ENCODE measurements around the gene POGZ.

Gene POGZ, protein sequence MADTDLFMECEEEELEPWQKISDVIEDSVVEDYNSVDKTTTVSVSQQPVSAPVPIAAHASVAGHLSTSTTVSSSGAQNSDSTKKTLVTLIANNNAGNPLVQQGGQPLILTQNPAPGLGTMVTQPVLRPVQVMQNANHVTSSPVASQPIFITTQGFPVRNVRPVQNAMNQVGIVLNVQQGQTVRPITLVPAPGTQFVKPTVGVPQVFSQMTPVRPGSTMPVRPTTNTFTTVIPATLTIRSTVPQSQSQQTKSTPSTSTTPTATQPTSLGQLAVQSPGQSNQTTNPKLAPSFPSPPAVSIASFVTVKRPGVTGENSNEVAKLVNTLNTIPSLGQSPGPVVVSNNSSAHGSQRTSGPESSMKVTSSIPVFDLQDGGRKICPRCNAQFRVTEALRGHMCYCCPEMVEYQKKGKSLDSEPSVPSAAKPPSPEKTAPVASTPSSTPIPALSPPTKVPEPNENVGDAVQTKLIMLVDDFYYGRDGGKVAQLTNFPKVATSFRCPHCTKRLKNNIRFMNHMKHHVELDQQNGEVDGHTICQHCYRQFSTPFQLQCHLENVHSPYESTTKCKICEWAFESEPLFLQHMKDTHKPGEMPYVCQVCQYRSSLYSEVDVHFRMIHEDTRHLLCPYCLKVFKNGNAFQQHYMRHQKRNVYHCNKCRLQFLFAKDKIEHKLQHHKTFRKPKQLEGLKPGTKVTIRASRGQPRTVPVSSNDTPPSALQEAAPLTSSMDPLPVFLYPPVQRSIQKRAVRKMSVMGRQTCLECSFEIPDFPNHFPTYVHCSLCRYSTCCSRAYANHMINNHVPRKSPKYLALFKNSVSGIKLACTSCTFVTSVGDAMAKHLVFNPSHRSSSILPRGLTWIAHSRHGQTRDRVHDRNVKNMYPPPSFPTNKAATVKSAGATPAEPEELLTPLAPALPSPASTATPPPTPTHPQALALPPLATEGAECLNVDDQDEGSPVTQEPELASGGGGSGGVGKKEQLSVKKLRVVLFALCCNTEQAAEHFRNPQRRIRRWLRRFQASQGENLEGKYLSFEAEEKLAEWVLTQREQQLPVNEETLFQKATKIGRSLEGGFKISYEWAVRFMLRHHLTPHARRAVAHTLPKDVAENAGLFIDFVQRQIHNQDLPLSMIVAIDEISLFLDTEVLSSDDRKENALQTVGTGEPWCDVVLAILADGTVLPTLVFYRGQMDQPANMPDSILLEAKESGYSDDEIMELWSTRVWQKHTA (N-terminal part only)

DNA sequence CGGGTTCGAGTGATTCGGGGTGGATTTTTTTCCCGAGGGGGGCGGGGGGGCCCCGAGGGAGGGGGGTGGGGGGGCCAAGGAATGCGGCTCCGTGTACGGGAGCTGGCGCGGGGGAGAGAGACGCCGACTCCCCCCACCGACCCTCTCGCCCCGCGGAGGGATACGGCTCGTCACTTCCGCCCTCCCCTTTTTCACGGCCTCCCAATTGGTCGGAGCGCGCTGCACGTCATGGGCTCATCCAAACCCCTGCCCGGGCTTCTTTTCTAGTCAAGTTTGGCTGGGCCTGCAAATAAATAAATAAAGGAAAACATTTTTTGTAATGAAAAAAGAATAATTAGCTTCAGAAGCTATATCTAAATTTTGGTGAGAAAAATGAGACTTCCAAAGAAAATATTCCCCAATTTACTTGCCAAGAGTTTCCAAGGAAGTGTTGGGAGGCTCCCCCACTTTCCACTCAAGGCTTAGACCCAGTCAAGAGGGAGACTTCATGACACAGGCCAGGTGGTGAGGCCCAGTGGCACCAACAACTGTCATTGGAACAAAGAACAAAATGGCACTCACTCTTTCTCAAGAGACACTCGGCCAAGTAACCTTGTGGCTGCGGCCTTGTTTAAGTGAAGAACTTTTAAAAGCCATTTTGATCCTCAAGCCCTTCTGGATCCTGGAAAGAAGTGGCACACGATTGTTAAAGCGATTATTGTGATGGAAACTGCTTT lies at the start of gene POGZ:
TSS of gene POGZ (minus strand) at position 164 of the 716 bp plus-strand sequence. CDS start 17,290 bp downstream, outside the sequence.
- peak; percentile 99 for DNase-seq

DNA sequence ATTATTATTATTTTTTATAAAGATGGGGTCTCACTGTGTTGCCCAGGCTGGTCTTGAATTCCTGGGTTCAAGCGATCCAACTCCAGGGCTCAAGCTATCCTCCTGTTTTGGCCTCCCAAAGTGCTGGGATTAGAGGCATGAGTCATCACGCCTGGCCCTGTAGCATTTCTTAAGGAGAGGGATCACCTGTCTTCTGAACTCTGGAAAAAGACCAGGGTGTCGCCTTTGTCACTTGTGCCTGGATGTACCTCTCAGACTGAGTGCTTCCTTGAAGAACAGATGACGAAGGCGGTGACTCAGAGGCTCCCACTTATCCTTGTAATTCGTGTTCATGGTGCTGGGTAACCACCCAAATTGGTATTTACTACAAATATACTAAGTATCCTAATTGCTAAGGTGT lies 49.5 kb upstream of the POGZ start:
- DNase-seq: no peak

DNA sequence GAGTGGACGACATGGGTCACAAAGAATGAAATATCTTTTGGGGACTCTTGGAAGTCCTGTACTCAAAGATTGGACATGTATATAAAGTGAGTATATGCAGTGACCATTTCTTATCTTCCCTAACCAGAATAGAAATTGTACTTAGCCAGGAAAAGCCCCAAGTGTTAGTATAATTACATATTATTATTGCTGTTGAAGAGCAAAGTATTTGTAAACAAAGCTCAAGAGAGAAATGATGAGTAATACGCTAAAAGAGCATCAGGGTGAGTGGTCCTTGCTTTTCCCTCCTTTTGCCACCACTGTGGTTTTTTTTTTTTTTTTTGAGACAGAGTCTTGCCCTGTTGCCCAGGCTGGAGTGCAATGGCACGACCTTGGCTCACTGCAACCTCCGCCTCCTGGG lies 45.5 kb upstream of the POGZ start:
- DNase-seq: no peak

DNA sequence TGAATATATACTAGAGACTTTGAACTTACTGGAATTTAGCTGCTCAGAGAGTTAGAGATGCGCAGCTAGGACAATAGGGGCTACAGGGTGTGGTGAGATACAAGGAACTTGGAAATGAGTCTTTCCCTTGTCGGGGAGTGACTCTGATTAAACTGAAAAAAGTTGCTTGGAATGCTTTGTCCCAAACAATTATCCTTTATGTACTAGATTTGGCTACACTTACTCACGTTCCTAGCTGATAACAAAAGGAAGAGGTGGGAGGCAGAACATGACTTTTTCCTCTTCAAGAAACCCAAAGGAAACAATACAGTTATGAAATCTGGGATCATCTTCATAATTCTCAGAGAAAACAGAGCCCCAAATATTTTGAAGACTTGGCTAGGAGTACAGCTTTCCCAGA lies 45.0 kb upstream of the POGZ start:
- DNase-seq: no peak

DNA sequence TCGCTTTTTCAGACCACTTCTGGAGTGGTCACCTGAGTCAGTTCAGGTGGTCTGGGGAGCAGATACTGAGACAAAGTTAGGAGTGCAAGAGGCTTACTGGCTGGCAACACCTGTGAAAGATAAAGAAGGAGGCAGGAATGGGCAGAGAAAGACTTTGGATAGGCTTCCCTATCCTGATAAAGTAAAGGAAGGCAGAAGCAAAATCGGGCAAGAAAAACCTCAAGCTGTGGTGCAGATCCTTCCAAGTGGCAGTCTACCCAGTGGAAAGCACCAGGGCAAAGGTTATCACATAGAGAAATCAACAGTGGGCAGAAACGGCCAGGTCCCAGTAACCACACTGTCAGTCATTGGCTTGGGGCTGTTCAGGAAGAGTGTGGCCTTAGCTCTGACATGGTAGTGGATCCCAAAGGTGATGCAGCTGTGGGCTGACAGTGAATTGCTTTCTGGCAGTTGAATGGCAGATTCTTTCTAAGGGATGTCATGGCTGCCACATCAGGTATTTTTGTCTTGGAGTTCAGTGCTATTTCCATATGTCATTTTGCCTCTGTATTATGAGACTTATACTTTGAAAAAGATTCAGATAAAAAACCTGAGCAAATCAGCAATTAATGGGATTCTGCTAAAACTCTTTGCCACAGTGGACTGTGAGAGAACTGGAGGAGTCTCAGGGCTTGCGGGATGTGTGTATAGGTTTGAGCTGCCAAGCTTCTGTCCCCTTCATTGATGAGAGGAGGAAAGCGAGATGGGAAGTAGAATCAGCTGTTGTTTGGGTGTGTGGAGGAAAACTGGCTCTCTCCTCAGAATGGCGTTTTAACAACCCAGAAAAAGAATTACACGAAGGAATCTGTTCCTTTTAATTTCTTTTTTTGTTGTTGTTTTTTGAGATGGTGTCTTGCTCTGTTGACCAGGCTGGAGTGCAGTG lies 43.8 kb upstream of the POGZ start:
- DNase-seq: no peak

DNA sequence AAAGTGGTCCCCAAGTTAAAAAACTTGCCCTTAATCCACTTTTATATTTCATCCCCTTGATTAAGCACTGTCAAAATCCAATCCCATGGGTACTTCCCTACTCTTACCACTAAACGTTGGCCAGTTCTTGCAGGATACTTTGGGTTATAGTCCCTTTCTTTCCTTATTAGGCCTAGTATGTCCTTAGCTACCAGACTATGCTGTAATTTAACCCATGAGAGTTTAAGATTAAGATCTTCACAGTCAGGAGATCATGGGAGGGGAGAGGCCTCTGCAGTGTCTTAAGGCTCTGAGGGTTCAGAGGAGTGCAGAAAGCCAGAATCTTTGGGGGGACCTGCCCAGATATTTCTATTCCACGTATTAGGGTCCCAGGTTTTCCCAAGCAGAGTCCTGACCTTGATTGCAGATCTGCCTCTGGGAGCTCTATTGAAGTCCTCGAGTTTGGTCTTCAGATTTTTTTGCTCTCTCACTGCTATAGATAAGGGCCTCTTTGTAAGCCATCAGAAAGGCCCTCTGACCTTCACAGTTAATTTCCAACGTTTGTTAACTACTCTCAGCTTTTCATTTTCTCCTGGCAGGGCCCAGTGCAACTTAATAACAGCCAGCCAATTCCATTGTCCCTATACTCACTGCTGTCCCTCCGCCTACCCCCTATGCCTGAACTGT lies 42.9 kb upstream of the POGZ start:
- no peak for DNase-seq

DNA sequence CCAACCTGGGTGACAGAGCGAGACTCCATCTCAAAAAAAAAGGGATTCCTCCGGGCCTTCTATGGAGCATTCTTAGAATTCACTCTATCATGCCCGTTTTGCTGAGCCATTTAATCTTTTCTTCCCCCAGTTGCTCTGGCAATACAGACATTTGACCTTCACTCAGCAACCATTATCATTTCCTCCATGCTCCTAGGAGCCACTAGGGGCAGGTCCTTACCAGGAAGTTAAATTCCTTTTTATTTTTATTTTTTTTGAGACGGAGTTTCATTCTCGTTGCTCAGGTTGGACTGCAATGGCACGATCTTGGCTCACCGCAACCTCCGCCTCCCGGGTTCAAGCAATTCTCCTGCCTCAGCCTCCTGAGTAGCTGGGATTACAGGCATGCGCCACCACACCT lies 42.2 kb upstream of the POGZ start:
- no peak for DNase-seq

DNA sequence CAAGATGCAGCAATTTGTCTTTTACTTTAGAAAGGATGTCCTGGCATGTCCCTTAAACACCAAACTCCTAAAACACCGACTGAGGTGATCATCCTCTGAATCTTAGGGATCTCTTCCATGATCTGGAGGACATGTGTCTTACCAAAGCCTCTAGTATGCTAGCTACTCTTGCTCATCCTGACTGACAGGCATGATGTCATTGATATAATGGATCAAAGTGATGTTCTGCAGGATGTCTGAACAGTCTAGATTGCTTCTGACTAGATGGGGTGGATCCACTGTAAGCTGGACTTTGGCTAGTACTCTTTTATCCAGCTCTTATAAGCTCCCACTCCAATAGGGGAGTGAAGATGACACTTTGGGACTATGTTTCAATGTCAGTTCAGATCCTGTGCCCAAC lies 40.6 kb upstream of the POGZ start:
- DNase-seq: no peak

DNA sequence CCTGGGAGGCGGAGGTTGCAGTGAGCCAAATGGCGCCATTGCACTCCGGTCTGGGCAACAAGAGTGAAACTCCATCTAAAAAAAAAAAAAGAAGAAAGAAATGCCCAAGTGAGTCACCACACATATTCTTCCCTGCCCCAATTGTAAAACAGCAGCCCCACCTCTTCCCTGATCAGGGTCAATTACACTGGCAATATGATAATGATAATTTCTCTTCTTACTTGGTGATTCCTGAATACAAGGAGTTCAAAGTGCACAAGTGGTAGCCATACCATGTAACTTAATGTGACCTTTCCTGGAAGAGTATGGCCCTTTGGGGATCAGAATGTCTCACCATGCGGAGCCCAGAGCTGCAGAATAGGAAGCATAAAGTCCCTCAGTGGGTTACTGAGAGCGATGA lies 40.1 kb upstream of the POGZ start:
- DNase-seq: no peak

DNA sequence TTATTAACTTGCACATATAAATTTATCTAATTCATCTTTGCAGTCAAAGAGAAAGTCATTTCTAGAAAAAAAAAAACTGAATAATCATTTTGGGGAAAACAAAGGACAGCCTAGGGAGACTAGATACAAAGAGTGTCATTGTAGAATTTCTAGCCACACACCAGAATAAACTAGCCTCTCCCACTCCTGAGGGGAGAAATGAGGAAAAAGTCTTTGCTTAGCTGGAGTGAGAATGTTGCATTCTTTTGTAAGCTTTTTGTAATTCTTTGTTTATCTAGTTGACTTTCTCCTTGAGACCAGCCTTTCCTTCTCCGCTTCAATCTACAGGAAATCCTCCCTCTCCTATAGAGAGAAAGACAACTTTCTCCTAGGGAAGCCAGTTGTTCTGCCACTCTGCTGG lies 36.0 kb upstream of the POGZ start:
- DNase-seq: no peak

DNA sequence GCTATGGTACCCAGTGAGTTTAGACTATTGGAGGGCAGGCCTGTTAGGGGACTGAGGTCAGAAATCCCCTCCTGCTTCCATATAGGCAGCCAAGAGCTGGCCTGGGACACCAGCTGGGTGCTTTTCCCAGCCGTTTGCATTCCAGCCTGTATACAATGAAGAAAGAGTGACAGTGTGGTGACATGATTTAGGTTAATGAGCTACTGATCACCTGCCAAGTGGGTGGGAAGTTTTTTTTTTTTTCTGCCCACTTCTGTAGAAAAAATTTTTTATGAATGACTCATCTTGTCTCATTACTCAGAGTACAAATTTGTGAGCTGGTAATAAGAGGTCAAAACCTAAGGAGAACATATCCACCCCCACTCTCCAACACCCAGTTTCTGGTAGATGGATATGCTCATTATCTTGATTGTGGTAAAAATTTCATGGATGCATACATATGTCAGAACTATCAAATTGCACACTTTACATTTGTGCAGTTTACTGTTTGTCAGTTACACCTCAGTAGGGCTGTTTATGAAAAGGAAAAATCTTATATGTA lies 35.5 kb upstream of the POGZ start:
- no peak for DNase-seq

DNA sequence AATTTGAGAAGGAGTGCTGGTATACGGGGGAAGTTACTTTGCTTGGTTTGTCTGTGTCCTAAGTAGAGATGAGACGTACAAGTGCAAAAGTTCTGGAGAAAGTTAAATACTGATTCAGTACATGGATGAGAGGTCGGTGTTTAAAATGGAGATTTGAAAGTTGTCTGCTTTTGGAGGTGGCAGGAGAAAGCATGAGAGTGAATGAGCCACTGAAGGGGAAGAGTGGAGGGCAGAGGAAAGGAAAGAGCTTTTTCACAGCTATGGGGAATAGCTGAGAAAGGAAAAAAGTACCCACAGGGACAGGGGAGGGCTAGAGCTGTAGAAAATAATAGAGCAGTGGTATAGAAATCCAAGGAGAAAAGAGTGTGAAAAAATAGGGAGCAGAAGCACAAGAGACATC lies 33.7 kb upstream of the POGZ start:
- no peak for DNase-seq

DNA sequence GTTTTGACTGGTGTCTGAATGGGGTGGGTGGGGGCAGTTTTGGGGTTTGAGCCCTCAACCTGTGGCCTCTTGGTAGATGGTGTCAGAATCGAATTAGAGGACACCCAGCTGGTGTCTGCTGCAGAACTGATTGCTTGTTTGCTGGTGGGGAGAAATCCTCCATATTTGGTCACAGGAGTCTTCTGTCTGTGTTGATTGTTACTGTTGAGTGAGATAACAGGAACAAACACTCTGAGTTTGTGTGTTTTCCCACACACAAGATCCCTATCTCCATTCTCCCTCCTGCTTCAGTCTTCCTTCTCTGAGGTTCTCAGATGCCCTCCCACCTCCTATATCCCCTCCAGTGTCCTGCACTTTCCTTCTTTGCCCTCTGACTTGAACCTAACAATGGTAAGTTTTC lies 32.8 kb upstream of the POGZ start:
- no peak for DNase-seq

DNA sequence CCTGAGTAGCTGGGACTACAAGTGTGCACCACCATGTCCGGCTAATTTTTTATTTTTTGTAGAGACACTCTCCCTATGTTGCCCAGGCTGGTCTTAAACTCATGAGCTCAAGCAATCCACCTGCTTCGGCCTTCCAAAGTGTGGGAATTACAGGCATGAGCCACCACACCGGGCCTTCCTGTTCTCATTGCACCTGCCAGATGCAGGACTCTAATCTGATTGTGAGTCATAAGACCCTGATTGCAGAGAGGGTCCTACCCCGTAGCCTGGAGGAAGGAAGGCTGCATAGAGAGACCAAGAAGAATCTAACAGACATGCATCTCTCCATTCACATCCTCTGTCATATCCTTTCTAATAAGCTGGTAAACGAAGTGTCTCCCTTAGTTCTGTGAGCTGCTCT lies 32.3 kb upstream of the POGZ start:
- no peak for DNase-seq

DNA sequence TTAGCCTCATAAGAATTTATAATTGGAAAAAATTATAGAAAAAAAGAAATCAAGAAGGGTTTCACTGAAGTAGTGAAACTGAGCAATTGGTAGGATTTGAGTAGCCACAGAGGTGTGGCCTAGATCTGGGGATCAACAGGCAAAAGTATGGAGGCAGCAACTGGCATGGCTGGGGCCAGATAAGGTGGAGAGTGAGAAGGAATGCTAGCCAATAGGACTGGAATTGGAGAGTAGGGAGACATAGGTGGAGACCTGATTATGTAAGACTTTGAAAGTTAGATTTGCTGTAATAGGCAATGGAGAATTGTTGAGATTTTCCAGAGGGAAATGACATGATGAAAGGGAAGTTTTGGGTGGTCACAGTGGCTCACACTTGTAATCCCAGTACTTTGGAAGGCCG lies 27.3 kb upstream of the POGZ start:
- no peak for DNase-seq

DNA sequence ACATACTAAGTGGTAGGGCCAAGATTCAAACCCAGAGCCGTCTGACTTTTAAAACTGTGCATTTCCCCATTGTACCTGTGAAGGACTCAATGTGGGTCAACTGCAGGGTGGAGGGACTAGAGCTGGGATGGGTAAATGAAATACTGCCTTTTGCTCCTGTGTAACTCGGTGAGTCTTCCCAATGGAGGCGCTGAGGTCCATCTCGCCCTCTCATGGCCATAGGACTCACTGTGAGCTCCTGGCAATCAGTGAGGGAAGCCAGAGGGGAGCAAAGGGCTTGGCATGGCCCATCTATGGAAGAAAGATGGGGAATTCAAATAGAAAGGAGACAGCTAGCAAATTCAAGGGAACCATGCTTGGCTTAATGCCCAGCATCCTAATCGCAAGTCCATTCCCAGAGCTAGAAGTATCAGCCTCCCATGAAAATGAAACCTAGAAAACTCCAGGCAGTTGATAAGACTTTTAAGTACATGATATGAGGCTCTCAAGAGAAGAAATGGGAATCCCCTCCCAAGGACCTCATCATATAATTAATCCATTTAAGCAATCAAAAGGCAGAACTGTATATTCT lies 26.5 kb upstream of the POGZ start:
- no peak for DNase-seq

DNA sequence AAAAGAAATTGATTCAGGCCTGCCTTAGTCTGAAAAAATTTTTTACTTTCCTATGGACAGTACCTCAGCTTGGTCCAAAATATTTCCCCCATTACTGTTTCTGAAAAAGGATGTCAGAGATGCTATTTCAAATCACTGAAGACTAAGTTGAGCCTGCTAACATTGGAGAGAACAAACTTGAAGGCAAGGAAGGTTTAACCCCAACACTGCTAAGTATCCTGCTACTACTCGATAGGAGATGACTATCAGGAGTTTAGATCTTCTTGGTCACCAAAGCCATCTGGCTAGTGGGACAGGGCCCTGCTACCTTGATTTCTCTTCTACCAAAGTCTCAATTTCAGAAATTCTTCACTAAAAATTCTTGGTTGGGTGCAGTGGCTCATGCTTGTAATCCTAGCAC lies 22.7 kb upstream of the POGZ start:
- no peak for DNase-seq

DNA sequence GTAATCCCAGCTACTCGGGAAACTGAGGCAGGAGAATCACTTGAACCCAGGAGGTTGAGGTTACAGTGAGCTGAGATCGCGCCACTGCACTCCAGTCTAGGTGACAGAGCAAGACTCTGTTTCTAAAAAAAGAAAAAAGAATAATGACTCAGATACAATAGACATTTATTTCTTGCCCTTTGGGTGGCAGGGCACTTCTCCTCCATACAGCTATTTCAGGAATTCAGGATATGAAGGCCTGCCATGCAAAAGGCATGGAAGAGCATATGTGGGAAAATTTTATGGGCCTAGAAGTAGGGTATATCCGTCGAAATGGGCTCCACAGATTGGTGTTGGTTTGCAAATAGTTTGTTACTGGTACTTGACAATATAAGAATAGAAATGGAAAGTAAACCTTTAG lies 20.2 kb upstream of the POGZ start:
- no peak for DNase-seq

DNA sequence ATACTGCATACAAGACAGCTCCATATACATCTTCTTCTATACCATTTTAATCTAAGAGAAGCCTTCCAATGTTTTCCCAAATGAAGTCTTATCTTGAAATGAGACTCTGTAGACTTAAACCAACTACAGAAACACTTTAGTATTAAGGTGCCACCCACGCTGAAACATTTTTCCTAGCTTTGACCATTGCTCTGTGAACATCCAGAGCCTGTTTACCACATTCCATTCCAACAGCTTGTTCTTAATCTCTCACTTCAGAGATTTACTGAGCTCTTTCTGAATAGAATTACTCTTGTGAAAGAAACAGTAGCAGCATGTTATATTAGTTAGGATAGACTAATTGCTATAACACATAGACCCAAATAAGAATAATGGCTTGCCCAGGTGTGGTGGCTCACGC lies 19.6 kb upstream of the POGZ start:
- no peak for DNase-seq

DNA sequence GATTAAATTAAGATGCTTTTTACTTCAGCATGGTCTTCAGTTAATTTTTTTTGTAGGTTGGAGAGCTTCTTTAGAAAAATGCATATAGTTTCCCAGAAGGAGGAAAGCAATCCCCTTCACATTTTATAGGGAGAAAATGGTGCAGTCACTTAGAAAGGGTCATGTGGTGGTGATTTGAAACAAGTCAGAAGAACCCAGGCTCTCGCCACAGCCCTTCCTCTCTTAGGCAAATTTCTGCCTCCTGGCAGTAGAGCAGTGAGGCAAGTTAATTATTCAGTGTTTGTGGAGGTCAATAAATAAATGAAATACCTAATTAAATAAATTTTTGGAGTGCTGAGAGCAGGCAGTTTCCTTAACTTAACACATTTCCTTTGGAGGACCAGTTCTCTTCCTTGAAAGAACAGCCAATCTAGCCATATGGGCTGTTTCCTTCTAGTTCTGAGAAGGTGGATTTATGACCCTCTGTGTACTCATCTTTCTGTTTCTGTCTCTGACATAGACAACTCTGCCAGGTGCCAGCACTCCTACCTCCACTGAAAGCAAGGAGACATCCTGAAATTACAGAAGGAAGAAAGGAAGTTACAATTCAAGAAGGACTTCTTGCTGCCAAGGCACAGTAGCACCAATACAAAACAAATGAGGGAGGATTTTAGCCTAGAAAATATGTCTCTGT lies 19.0 kb upstream of the POGZ start:
- DNase-seq: no peak

All from NCI-H345 (cell line).